VCaP (cell line): Measurements from ENCODE around the gene CD99L2.

Source experiments
- H3K27ac ChIP-seq: fragments of 450-650 bp; 2 replicates; pipeline ENCODE4 v1.5.1; 2017
- TF ChIP-seq, protein P1 (sequence below): fragments of 450-650 bp; conservative IDR thresholded peaks from 2 replicates; pipeline ENCODE4 v1.5.1; 2017; ENCODE audit warnings: mild to moderate bottlenecking, moderate library complexity

Gene CD99L2, protein sequence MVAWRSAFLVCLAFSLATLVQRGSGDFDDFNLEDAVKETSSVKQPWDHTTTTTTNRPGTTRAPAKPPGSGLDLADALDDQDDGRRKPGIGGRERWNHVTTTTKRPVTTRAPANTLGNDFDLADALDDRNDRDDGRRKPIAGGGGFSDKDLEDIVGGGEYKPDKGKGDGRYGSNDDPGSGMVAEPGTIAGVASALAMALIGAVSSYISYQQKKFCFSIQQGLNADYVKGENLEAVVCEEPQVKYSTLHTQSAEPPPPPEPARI

DNA sequence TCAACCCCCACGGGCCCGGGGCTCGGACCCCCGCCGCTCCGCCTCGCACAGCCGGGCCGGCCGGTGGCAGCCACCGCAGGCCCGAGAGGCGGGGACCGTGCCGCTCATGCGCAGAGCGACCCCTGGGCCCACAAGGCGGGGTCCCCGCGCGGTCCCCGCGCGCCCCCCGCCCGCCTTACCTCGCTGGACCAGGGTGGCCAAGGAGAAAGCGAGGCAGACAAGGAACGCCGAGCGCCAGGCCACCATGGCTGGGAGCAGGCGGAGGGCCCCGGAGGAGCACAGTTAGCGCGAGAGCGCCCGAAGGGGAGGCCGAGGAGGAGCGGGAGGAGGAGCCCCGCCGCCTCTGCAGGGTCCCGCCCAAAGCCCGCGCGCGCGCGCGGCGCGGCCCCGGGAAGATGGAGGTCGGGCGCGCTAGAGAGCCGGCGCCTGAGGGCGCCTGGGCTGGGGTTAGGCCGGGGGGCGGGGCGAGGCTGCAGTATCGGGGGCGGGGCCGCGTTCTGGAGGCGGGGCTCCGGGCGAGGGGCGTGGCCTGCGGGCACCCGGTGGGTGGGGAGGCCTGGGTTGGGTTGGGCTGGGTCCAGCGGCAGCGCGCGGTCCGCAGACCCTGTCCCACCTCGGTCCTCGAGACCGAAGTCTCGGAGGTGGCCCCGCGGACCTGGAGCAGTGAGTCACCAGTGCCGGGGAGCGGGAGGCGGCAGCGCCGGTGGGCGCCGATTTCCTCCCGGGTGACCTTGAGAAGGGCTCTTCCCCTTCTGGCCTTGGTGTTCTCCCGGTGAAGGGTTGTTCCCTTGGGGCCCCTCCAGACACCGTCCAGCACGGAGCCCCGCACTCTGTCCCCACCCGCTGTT is at the start of gene CD99L2:
CD99L2 (minus strand) TSS at position 326 of the 848 bp plus-strand sequence; CDS start at position 246, 80 bp downstream.
- TF ChIP-seq, protein P1, sequence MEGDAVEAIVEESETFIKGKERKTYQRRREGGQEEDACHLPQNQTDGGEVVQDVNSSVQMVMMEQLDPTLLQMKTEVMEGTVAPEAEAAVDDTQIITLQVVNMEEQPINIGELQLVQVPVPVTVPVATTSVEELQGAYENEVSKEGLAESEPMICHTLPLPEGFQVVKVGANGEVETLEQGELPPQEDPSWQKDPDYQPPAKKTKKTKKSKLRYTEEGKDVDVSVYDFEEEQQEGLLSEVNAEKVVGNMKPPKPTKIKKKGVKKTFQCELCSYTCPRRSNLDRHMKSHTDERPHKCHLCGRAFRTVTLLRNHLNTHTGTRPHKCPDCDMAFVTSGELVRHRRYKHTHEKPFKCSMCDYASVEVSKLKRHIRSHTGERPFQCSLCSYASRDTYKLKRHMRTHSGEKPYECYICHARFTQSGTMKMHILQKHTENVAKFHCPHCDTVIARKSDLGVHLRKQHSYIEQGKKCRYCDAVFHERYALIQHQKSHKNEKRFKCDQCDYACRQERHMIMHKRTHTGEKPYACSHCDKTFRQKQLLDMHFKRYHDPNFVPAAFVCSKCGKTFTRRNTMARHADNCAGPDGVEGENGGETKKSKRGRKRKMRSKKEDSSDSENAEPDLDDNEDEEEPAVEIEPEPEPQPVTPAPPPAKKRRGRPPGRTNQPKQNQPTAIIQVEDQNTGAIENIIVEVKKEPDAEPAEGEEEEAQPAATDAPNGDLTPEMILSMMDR: no peak
- peak within 1 kb of the TSS; percentile 70 for H3K27ac ChIP-seq

DNA sequence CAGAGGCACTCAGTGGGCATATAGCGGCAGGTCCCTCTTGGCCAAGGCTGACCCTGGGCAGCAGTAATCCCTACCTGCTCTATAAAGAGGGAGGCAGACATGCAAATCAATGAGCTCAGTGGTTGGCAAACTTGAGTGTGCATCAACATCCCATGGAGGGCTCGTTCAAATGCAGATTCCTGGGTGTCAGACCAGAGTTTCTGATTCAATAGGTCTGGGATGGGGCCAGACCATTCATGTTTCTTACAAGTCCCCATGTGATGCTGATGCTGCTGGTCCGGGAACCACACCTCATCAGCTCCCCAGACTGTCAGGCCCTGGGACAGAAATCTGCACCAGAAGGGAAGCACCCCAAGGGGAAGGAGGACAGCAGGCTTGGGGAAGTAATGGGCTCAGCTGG is 45.8 kb upstream of the CD99L2 start:
- TF ChIP-seq, protein P1: no peak
- H3K27ac ChIP-seq: no peak overlapping the region

DNA sequence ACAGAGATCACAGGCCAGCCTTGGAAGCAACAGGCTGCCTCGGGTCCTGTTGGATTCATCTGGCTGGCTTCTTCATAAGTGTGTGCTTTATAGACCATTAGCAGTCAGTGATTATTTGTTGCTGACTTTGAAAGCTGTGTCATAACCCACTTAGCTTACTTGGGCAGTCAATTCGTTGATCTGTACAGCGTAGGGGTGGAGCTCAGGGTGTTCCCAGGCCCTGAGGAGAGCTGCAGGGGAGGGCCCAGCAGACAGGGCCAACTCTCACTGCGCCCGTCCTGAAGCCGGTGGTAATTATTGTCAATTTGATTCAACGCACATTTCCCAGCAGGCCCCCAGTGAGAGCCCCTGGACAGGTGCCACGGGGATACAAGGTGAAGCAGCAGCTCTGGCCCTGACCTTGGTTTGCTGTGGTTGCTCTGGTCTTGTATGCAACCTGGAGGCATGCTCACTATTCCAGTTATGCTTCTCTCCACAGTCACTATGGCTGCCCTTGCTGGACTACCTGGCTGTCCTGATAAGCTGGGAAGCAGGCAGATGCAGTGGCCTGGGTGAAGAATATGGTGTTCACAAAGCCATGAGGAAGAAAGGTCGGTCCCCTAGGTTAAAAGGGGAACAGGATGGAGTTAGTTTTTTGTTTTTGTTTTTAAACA is 44.6 kb upstream of the CD99L2 start:
- TF ChIP-seq, protein P1: no peak
- H3K27ac ChIP-seq: no peak overlapping the region

DNA sequence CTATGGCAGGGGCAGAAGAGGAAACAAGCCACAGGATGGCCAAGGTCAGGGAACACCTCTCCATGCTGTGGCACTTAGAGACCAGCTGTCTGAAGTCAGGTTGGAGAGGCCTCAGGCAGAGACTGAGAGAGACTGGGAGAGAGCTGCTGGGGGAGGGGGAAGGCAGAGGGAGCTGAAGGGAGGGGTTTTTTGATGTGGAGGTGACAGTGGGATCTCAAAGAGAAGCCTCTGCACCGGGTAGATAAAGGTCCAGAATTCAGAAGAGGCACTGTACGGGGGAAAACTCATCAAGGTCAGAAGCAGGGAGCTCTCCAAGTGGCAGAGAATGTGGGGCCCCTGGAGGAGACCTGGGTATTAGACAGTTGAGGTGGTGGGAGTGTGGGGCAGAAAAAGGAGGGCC is 43.1 kb upstream of the CD99L2 start:
- TF ChIP-seq, protein P1: no peak
- H3K27ac ChIP-seq: no peak overlapping the region

DNA sequence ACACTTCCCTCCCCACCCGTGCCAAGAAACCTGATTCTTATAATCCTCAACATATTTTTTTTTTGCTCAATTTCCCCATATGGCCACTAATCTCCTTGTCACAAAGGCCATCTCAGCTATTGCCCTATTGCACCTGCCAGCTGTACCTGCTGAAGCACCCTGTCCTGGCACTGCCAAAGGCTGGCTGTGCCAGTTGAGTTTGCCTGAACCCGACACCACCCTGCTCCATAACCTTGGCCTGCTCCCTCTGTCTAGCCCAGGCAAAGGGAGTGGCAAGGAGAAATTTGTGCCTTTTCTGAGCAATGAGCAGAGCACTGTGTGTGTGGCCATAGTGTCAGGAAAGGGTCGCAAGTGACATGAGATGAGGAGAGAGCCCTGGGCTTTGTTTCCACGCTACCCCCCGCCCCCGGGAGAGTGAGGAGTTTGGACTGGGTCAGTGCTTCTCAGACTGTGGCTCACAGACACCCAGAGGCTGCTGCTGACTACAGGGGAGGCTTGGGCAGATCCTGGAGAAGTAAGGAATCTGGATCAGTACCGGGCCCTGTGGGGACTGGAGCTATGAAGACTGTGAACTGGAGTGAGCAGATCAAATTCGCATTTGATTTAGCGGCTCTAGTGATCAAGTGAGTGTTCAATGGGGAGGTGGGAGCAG is 42.5 kb upstream of the CD99L2 start:
- TF ChIP-seq, protein P1: no peak
- no peak overlapping the region for H3K27ac ChIP-seq

DNA sequence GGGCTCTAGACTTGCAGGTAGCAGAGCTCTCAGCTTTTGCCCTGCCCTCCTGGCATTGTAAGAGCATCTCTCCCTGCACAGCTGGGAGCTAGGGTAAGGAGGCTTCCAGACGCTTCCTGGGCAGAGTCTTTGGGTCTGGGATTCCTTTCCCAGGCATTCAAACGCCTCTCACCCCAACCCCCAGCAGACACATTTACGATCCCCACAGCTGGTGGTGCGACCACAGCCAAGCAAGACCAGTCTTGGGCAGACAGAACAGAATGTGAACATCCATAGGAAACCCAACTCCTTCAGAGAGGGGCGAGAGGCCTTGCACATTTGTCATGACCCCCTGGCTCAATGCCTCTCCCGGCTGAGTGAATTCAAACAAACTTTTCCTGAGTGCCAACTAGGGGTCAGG is 38.1 kb upstream of the CD99L2 start:
- no peak overlapping the region for H3K27ac ChIP-seq
- TF ChIP-seq, protein P1: no peak

DNA sequence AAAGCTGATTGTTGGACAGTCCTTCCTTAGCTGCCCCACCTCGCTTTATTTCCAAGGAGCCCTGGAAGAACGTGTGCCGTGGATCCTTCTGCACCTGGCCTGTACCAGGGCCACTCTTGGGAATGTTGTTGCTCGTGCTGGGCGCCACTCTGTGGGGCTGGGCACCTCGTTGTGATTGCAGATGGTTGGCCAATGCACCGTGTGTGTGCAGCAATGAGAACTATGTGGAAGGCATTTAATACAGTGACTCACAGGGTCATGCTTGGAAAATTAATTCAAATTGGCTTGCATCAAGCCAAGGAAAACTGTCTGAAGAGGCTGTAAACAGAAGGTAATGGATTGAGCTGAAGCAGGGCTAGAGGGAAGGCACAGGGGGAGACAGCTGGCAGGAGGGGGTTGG is 37.0 kb upstream of the CD99L2 start:
- TF ChIP-seq, protein P1: no peak
- no peak overlapping the region for H3K27ac ChIP-seq
